Erythroblast (primary cell): ENCODE results near the gene PIGL.
A peak's percentile ranks its signal among the peaks of the same experiment; 100 is the strongest.
"Not testable (repeated sequence)": the region's sequence is repeated elsewhere in the genome, so short reads cannot be mapped to it uniquely, and the experiment has no call there.

Source experiments
- DNase-seq, 2 experiments: peaks; one replicate each; lab custom pipeline; 2025; lab: John Stamatoyannopoulos, UW
- GATA1 ChIP-seq: IDR thresholded peaks from 2 replicates; pipeline ENCODE4 v1.6.1; 2011; ENCODE audit warnings: low read depth, mild to moderate bottlenecking, control low read depth, low read length, moderate library complexity
- POLR2A ChIP-seq: IDR thresholded peaks from 2 replicates; pipeline ENCODE4 v1.6.1; 2011; ENCODE audit warnings: mild to moderate bottlenecking, low read length

Gene PIGL

DNA sequence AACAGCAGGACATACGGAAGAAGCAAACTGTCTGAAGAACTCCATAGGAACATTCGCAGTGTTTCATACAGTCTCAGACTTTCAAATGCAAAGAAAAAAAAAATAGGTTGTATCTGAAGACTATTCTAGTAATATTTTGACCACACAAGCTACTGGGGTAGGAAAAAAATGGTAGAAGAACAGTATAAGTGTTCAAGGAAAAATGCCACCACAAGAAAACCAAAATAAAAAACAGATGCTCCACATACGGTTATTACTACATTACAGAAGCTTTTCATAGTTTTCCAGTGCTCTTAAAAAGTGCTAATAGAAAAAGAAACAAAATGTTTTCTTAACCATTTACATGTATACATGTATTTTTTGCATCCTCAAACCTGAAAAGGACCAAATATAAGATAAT lies 5.4 kb upstream of the PIGL start:
- no peak for DNase-seq
- TF ChIP-seq GATA1 (no peak), POLR2A (no peak)

DNA sequence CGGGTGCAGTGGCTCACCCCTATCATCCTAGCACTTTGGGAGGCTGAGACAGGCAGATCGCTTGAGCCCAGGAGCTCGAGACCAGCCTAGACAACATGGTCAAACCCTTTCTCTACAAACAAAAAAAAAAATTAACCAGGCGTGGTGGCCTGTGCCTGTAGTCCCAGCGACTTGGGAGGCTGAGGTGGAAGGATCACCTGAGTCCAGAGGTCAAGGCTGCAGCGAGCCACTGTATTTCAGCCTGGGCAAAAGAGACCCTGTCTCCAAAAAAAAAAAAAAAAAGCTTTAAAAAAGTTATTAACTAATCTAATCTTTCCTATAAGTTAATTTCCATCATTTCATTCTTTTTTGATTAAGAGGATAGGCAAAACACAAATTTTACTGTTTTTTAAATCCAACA lies 4.2 kb upstream of the PIGL start:
- TF ChIP-seq POLR2A (no peak), GATA1 (no peak)

DNA sequence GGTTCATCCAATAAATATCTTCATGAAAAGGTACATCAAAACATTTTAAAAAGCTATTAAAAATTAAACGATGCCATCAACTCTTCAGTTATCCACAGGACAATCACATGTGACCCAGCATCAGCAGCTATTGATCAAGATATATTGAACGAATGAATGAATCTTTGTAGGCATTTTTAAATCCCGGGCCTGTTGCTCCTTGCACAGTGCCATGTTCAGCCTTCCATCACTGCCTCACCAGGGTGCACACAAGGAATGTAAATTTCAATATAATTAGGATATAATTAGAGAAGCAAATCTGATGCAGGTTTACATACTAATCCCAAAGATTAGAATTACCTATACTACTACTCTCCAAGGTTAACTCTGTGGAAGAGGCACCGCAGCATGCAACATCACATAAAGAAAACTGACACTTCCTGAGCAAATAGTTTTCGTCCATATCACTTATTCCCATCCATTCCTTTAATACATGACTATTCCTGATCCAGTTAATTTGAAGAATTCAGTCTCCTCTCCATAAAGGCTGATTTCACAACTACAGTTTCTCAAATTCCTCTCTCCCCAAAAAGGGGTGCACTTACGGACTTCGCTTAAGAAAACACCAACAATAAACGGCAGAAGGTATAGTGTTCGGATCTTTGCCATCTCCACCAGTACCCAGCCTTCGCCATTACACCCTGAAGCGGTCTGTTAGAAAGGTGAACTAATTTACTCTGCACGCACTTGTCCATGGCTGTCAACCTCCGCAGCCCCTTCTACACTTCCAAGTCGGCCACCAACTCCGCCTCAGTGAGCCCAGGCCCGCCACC lies 2.6 kb upstream of the PIGL start:
- TF ChIP-seq POLR2A: no peak
- DNase-seq: no peak

More for the DNA sequence above, 4.2 kb upstream of the PIGL start:
- no peak for DNase-seq

DNA sequence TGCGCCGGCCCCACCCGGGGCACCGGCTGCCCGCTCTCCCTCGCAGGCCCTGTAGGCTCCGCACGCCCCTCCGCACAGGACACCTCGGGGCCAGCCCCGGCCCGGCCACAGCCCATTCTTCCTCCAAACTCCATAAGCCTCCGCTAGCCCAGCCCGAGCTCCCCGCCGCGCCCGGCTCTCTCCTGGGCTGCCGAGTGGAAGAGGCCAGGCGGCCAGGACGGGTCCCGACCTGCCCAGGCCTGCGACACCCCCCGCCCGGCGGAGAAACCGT lies 2.1 kb upstream of the PIGL start:
- TF ChIP-seq GATA1: no peak
- TF ChIP-seq POLR2A: no peak
- peak; percentile 75 to 84 for DNase-seq

DNA sequence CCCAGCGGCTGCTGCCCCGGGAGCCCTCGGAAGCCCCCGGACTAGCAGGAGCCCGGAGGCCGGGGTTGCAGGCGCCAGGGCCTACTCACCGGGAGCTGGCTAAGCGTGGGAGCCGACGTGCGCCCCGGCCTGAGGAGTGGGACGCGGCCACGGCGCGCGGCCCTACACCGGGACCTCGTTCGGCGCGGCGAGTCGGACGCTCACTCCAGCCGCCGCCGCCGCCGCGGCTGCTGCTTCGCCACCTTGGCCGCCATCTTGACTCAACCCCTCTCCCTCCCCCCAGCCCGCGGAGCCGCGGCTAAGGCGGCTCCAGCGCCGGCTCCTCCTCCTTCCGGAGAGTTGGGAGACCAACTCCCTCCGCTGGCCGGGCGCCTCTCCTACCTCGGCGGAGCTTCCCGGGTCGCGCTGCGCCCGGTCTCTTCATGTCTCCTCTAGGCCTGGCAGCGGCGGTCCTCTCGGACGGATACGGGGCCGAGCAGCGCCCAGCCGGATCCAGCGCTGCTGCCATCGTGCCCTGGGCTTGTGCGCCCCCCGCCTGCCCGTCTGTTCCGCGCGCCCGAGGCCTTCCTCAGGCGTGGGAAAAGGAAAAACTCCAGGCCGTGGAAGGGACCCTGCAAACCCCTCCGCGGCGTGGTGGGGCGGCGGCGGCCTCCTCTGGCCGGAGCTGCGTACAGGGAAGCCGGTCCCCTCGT lies 1.6 kb upstream of the PIGL start, which contains the start of gene NCOR1:
Gene NCOR1 (minus strand): TSS at position 262 of the 692 bp plus-strand sequence. CDS start 20,965 bp downstream, outside the sequence.
- TF ChIP-seq GATA1: no peak
- peak; percentile 95 for TF ChIP-seq POLR2A
- DNase-seq: peak; percentile 94 to 96

DNA sequence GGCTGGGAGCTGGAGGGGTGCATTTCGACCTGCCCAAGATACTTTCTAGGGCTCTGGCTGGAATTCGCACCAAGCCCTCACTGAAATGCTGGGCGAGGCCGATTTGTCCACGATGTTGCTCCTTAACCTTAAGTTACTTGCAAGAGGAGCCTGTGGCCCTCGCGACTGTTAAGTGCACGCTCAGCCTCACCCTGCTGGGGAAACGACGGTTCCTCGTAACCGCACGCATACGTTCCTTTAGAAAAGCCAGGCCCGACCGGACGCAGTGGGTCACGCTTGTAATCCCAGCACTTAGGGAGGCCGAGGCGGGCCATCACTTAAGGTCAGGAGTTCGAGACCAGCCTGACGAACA lies 1.1 kb upstream of the PIGL start:
- no peak for DNase-seq

DNA sequence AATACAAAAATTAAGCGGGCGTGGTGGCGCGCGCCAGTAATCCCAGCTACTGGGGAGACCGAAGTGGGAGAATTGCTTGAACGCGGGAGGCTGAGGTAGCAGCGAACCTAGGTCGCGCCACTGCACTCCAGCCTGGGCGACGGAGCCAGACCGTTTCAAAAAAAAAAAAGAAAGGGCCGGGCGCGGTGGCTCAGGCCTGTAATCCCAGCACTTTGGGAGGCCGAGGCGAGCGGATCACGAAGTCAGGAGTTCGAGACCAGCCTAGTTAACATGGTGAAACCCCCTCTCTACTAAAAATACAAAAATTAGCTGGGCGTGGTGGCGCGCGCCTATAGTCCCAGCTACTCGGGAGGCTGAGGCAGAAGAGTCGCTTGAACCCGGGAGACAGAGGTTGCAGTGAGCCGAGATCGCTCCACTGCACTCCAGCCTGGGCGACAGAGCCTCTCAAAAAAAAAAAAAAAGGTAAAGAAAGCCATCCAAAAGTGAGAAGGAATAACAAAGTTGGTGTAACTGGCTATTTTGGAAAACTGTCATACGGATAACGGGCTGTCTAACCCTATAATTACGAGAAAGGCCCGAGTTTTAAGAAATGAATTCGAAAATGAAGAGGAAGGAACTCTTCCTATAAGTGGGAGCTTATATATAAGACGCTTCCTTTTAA lies 539 bp upstream of the PIGL start:
- DNase-seq: not testable (repeated sequence)

More for the DNA sequence above, 1.1 kb upstream of the PIGL start:
- TF ChIP-seq GATA1 (no peak), POLR2A (no peak)

DNA sequence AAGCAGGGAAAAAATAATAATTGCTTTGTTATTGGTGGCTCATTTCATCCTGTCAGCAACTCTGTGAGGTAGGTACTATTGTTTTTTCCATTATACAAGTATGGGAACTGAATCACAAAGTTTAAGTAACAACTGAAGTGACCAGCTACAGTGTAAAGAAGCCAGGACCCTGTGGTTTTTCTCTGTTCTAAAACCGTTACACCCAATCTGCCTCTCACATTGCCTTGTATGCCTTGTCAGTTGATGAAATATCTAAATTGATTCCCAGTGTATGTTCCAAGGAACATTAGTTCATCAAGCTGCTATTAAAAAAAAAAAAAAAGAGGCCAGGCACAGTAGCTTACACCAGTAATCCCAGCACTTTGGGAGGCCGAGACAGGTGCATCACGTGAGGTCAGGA lies 5.4 kb downstream of the PIGL start:
- TF ChIP-seq POLR2A (no peak), GATA1 (no peak)

DNA sequence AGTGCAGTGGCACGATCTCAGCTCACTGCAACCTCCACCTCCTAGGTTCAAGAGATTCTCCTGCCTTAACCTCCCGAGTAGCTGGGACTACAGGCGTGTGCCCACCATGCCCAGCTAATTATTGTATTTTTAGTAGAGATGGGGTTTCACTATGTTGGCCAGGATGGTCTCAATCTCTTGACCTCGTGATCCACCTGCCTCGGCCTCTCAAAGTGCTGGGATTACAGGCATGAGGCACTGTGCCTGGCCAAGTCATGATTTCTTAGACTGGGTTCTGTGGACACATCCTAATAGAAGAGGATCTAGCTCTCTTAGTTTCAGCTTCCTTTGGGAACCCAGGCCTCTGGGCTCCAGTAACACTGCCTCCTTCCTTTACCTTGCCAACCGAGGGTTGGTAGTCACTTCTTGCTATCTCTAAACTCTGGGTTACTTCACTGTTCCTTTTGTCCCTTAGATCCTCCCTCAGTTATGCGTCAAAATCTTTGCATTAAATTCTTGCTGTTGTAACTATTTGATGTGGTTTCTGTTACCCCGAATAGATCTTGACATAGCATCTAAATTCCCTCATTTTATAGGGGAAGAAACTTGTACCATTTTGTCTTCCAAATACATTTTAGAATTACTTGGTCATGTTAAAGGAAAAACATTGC lies 13.0 kb downstream of the PIGL start:
- DNase-seq: not testable (repeated sequence)

More for the DNA sequence above, 5.4 kb downstream of the PIGL start:
- no peak for DNase-seq

DNA sequence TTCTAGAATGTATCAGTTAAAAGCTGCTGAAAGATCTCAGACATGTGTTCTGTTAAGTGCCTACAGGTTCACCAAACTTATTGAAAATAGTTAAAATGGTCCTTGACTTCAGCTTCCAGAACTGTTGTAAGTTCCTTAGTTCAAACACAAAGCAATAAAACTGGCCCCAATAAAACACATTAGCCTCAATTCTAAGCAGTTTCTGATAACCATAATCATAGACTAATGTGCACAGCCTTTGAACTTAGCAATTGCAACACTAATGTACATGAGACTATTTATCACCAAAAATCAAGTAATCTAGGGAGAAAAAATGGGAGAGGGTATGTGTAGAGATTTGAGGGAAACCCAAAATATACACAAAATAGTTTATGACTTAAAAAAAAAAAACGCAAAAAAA lies 15.4 kb downstream of the PIGL start:
- DNase-seq: no peak
- TF ChIP-seq GATA1 (no peak), POLR2A (no peak)

DNA sequence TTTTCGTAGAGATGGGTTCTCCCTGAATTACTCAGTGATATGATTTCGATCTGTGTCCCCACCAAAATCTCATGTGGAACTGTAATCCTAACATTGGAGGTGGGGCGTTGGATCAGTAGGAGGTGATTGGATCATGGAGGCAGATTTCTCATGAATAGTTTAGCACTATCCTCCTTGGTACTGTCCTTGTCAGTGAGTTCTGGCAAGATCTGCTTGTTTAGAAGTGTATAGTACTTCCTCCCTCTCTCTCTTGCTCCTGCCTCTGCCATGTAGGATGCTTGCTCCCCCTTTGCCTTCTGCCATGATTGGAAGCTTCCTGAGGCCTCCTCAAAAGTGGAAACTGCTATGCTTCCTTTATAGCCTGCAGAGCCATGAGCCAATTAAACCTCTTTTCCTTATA lies 22.9 kb downstream of the PIGL start:
- TF ChIP-seq POLR2A (no peak), GATA1 (no peak)
- DNase-seq: no peak

DNA sequence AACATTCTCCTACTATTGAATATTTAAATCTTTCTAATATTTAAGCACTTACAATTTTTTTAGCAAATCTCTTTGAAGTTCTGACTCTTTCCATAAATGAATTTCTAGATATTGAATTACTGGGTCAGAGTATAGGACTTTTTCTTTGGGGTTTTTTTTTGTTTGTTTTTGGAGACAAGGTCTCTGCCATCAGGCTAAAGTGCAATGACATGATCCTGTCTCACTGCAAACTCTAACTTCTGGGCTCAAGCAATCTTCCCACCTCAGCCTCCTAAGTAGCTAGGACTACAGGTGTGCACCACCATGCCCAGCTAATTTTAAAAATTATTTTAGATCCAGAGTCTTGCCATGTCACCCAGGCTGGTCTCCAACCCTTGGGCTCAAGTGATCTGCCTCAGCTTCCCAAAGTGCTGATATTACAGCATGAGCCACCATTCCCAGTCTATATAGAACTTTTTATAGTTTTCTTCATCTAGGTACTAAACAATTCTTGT lies 24.9 kb downstream of the PIGL start:
- no peak for TF ChIP-seq POLR2A
- no peak for TF ChIP-seq GATA1
- DNase-seq: no peak

DNA sequence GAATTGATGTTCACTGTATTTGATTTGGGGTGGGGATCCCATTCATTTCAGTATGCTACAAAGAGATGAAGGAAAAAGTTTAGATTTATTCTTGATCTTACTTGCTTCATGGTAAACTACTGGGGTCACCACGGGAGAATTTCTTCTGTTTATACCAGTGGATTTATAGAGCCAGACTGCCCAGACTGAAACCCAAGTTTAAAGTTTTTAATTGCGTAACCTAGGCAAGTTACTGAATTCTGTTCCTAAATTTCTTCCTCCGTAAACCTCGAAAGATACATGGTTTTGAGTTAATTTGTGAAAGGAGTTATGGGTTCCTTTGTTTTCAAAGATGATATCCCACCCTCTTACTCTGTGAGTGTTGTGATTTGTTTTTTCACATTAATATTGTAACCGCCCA lies 26.4 kb downstream of the PIGL start:
- TF ChIP-seq POLR2A (no peak), GATA1 (no peak)
- DNase-seq: no peak
